Suprapubic skin (tissue), 4 donors: ENCODE results near the gene CHST7. TPM values are rescaled to one million over a fixed set of nuclear protein-coding genes. Genes with fewer than 3 reads are reported as not detected.

Source experiments
- DNase-seq, 2 donors: peaks; one replicate each; pipeline ENCODE4 v3.0.0-alpha.2; 2019; ENCODE audit warnings: low spot score in 2 of 2
- H3K27ac ChIP-seq: fragments of 200-600 bp; sonication (generic); one replicate; pipeline ENCODE4 v1.5.1; 2019
- H3K27me3 ChIP-seq: fragments of 200-600 bp; sonication (generic); one replicate; pipeline ENCODE4 v1.5.1; 2019
- H3K36me3 ChIP-seq: fragments of 200-600 bp; sonication (generic); one replicate; pipeline ENCODE4 v1.5.1; 2019
- H3K4me1 ChIP-seq: fragments of 200-600 bp; sonication (generic); one replicate; pipeline ENCODE4 v1.5.1; 2019
- H3K4me3 ChIP-seq: fragments of 200-600 bp; sonication (generic); one replicate; pipeline ENCODE4 v1.5.1; 2019; ENCODE audit warnings: mild to moderate bottlenecking
- H3K9me3 ChIP-seq: fragments of 200-600 bp; sonication (generic); one replicate; pipeline ENCODE4 v1.5.1; 2019
- CTCF ChIP-seq, 2 donors: fragments of 200-600 bp in 1 of 2; fragments of 450-650 bp in 1 of 2; sonication (generic) in 1 of 2; IDR thresholded peaks; one replicate each; pipeline ENCODE4 v1.5.1; 2016 to 2019; ENCODE audit warnings: antibody characterized with exemption in 2 of 2, mild to moderate bottlenecking in 1 of 2, moderate library complexity in 1 of 2
- EP300 ChIP-seq: sonication (generic); formaldehyde crosslinking; IDR thresholded peaks from one replicate; pipeline ENCODE4 v1.6.1; 2017; ENCODE audit warnings: antibody characterized with exemption
- POLR2A ChIP-seq, 2 donors: fragments of 450-650 bp; IDR thresholded peaks; one replicate each; pipeline ENCODE4 v1.6.1; 2017; ENCODE audit warnings: antibody characterized with exemption in 2 of 2, mild to moderate bottlenecking in 2 of 2, moderate library complexity in 2 of 2
- POLR2AphosphoS5 ChIP-seq, 3 donors: sonication (generic); formaldehyde crosslinking; IDR thresholded peaks; one replicate each; pipeline ENCODE4 v1.6.1; 2017; ENCODE audit warnings: antibody characterized with exemption in 3 of 3
- WGBS: methylation state at CpG from one replicate; pipeline ENCODE4 v1.1.5; 2018; 5-methylcytosine and 5-hydroxymethylcytosine counted together
- total RNA-seq, 4 donors: library from RNA; depleted of rRNA; stranded (reverse); fragments of >200 nt; gene quantifications; one replicate each; pipeline ENCODE4 v1.1.0, GENCODE V29; 2016

CHST7 gene
- total RNA-seq, 4 donors from 2014 or later = 5.8 to 7.9 (median 7.0) TPM

GRCh38 chrX:46597771-46598170 is 24.2 kb downstream of the CHST7 start:
- WGBS = 77% methylated on average over 6 of the region's 6 CpGs

GRCh38 chrX:46599051-46599560 is 25.5 kb downstream of the CHST7 start:
- 14% methylated on average over 1 of the region's 1 CpG for WGBS

More at GRCh38 chrX:46597771-46598170, 24.2 kb downstream of the CHST7 start:
- Histone ChIP-seq H3K36me3 (no peaks in the 10 kb centered on the region), H3K4me1 (no peaks in the 10 kb centered on the region), H3K27me3 (no peaks in the 10 kb centered on the region), H3K9me3 (no peaks in the 10 kb centered on the region), H3K27ac (no peak overlapping the region), H3K4me3 (no peak overlapping the region)
- DNase-seq = no peak
- TF ChIP-seq EP300 (no peak), POLR2AphosphoS5 (IDR thresholded peaks at IDR 0.05) (no peak), POLR2A (IDR thresholded peaks at IDR 0.05) (no peak), CTCF (IDR thresholded peaks at IDR 0.05) (no peak)

GRCh38 chrX:46601283-46601682 is 27.7 kb downstream of the CHST7 start:
- Histone ChIP-seq H3K27me3 (no peaks in the 10 kb centered on the region), H3K9me3 (no peaks in the 10 kb centered on the region), H3K4me1 (no peaks in the 10 kb centered on the region), H3K27ac (no peak overlapping the region), H3K4me3 (no peak overlapping the region), H3K36me3 (no peaks in the 10 kb centered on the region)
- no peak for TF ChIP-seq POLR2AphosphoS5 (IDR thresholded peaks at IDR 0.05)
- no peak for TF ChIP-seq POLR2A (IDR thresholded peaks at IDR 0.05)
- no peak for TF ChIP-seq EP300
- TF ChIP-seq CTCF (IDR thresholded peaks at IDR 0.05) = no peak
- no peak for DNase-seq
- 48% methylated on average over 6 of the region's 6 CpGs for WGBS

More at GRCh38 chrX:46599051-46599560, 25.5 kb downstream of the CHST7 start:
- DNase-seq = no peak
- TF ChIP-seq POLR2A (IDR thresholded peaks at IDR 0.05) (no peak), CTCF (IDR thresholded peaks at IDR 0.05) (no peak), EP300 (no peak), POLR2AphosphoS5 (IDR thresholded peaks at IDR 0.05) (no peak)
- no peaks in the 10 kb centered on the region for H3K36me3 ChIP-seq
- H3K27me3 ChIP-seq = no peaks in the 10 kb centered on the region
- no peaks in the 10 kb centered on the region for H3K4me1 ChIP-seq
- H3K9me3 ChIP-seq = no peaks in the 10 kb centered on the region
- H3K4me3 ChIP-seq = no peak overlapping the region
- no peak overlapping the region for H3K27ac ChIP-seq

- Histone ChIP-seq H3K36me3 (no peaks in the 10 kb centered on the region), H3K27ac (no peak overlapping the region), H3K4me1 (no peaks in the 10 kb centered on the region), H3K4me3 (no peak overlapping the region), H3K27me3 (no peaks in the 10 kb centered on the region), H3K9me3 (no peaks in the 10 kb centered on the region)
- no peak for DNase-seq
- 86% methylated on average over 6 of the region's 6 CpGs for WGBS
- TF ChIP-seq CTCF (IDR thresholded peaks at IDR 0.05) = no peak
- no peak for TF ChIP-seq EP300
Observed at GRCh38 chrX:46602468-46603102, 29.0 kb downstream of the CHST7 start.

- Histone ChIP-seq H3K27me3 (no peaks in the 10 kb centered on the region), H3K36me3 (no peaks in the 10 kb centered on the region), H3K9me3 (no peaks in the 10 kb centered on the region), H3K4me1 (no peaks in the 10 kb centered on the region), H3K27ac (no peak overlapping the region), H3K4me3 (no peak overlapping the region)
- 76% methylated on average over 11 of the region's 11 CpGs for WGBS
- no peak for DNase-seq
- no peak for TF ChIP-seq EP300
- TF ChIP-seq POLR2A (IDR thresholded peaks at IDR 0.05) = no peak
- TF ChIP-seq POLR2AphosphoS5 (IDR thresholded peaks at IDR 0.05) = no peak
- no peak for TF ChIP-seq CTCF (IDR thresholded peaks at IDR 0.05)
Observed at GRCh38 chrX:46607916-46608315, 34.4 kb downstream of the CHST7 start.
